RPMI7951 (cell line): Measurements from ENCODE around the gene RAB4A. TPM values are rescaled to one million over a fixed set of nuclear protein-coding genes. Genes with fewer than 3 reads are reported as not detected.
A peak's percentile ranks its signal among the peaks of the same experiment; 100 is the strongest.

Experiments
- DNase-seq: peaks from one replicate; pipeline ENCODE4 v3.0.0-alpha.2; 2012; ENCODE audit warnings: low read depth
- total RNA-seq: library from RNA; depleted of rRNA; stranded (reverse); fragments of >200 nt; shearing (Covaris generic); gene quantifications from 2 replicates; pipeline ENCODE4 v1.2.3, GENCODE V29; 2014; rRNA removed

Gene RAB4A
- total RNA-seq, 1 experiment from 2014 or later = 15.4 TPM

DNA sequence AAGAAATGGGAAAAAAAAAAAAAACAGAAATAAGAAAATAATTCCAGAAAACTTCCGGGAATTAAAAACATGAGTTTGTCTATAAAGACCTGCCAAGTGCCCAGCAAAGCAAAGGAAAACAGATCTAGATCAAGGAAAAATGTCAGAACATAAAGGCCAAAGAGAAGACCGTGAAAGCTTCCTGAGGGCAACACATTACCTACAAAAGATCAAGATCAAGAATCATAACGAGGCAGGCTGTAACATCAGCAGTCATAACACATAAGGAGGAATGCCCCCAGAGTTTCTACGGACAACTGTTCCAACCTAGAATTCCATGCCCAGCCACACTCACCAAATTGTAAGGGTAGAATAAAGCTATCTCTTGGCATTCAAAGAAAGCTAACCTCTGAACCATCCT lies 68.2 kb downstream of the RAB4A start:
- no peak for DNase-seq

DNA sequence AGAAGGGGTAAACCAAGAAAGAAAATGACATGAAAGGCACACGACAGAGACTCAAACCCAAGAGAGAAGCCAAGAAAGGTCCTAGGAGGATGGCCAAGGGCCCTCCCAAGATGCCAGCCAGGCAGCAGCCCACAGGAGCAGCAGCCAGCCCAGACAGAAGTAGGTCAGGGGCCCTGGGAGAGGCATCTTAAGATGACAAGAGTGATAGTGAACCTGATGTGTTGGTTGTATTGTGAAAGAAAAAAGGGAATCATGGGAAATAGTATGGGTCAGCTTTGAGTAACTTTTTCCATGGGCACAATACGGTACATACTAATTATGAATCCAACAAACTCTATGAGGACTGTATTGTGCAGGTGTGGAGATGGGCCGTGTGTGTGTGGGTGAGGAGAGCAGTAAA lies 68.6 kb downstream of the RAB4A start:
- no peak for DNase-seq

DNA sequence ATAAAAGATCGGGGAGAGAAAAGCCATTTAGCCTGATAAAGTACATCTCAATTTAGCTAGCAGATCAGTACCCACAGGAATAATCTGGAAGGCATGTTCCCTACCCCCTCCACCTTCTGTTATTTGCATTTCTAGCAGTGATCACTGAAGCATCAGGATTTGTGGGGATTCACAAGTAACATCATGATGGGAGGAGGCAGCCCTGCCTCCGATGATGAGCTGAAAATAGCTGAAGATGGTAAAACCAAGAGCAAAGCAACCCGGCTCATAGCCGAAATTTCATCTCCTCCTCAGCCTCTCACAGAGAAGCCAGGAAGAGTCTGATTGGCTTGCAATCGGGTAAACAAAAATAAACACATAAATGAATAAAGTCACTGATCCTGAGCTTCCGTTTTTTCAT lies 69.6 kb downstream of the RAB4A start:
- DNase-seq = no peak

DNA sequence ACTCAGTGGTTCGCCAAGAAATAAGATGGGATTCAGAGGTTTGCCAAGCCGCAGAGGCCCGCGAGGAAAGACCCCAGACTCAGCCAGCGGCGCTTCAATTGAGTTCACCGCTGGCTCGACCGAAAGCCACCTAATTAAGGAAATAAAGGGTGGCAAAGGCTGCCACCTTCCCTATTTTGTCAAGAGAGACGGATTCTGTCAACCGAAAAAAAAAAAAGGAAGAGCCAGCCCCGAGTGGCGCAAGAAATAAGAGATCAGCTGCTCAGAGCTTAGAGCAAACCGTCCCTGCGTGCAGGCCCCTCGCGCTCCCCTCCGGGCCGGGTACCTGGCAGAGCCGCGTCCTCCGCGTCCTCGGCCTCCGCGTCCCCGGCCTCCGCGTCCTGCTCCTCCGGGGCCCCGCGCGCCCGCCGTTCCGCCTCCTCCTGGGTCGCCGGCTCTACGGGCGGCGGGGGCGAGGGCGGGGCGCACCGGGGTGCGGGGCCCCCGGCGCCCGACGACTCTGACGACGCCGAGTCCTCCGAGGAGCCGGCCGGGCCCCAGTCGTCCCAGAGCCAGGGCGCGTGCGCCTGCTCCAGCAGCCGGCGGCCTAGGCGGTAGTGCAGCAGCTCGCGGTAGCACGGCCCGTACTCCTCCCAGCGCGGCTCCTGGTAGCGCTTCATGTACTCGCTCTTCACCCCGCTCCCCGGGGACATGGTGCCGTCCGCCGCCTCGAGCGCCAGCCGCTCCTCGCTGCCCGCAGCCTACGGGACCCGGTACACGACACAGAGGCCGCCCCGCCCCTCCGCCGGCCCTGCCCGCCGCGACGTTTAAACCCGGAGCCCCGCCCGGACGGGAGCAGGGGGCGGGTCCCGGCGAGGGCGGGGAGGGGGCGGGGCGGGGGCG lies 71.1 kb downstream of the RAB4A start:
- peak; percentile 75 for DNase-seq

DNA sequence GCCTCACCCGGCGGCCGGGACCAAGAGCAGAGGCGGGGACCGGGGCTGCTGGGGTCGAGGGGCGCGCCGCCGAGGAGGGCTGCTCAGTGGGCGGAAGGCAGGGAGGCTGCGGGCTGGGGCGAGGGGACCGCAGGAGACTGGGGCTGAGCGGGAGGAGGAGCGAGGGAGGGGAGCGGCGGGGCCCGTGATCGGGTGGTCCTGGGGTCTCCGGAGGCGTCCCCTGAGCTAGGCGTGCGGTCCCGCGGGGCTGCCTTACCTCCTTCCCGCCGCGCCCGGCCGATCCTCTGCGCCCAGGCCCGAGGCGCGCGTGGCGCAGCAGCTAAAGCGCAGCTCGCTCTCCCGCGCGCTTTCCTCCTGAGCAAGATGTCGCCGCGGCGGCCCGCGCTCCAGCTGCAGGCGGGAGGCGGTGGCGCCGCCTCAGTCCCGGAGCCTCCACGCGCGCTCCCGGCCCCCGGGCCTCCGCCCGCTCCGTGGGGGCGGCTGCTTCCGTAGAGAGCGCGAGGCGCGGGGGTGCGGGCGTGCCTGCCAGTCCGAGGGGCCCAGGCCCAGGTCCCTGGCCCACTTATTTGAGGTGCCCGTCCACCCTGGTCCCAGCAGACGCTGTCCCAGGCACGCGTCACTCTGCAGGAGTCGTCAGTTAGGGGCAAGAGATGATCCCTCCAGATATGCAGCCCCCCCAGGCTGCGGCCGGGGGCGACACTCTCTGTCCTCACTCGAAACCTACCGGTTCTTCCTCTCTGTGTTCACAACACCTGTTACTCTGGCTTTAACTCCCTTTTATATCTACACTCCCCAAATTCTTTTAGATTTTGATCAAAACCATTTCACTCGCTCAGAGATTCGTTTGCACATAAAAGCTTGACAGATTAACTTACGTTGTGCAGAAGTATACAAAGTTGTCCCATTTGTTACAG lies 72.0 kb downstream of the RAB4A start, which contains the start of gene CCSAP:
CCSAP (minus strand) TSS at position 392 of the 914 bp plus-strand sequence. CDS start 582 bp downstream, outside the sequence.
- peak; percentile 46 for DNase-seq

DNA sequence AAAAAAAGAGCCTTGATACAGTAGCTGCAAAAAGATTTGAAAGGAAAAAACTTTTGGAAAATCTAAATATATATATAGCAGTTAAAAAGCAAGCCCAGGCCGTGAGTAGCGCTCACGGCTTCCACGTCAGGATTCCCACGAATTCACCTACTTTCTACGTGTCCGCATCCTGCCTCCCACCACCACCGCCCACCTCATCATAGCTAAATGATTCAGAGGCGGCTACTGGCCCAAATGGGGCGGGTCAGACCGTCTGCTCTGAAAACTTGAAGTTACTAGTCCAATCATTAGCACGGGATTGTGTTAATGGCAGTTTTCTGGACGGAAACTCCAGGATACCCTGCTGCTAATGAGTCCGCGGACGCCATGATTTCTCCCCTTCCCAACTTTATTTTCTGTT lies 73.2 kb downstream of the RAB4A start:
- peak; percentile 21 for DNase-seq

DNA sequence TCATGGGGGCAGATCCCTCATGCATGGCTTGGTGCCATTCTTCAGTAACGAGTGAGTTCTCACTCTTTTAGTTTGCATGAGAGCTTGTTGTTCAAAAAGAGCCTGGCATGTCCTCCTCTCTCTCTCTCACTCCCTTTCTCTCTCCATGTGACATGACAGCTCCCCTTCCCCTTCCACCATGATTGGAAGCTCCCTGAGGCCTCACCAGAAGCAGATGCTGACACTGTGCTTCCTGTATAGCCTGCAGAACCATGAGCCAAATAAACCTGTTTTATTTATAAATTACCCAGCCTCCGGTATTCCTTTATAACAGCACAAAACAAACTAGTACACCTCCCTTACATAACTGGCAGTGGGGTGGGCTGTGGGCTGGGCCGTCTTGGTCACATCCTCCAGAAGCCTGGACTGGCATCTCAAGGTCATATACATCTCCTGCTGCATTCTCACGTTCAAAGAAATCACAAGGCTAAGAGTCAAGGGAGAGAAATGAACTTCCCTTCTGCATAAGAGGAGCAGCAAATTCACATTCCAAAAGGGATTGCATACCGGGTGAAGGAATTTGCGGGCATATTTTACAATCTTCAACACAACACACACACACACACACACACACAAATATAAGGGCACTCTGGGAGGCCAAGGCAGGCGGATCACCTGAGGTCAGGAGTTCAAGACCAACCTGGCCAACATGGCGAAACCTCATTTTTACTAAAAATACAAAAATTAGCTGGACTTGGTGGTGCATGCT lies 74.2 kb downstream of the RAB4A start:
- DNase-seq = no peak

DNA sequence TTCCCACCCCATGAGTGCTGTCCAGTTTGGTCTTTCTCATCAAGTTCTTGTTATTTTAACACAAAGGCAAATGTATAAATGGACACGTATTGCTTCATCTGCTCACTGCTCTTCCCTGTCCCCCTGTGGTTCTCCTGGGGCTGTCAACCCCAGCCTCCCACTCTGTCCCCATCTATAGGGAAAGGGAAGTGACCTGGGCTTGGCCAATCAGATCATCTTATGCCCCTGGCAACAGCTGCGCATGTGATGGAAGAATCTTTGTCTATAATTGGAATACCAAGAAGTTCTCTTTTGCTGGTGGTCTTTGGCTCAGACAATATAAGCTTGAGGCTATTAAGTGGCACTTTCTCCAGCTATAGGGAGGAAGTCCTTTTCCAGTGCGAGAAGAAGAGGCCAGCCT lies 76.6 kb downstream of the RAB4A start:
- DNase-seq = no peak

DNA sequence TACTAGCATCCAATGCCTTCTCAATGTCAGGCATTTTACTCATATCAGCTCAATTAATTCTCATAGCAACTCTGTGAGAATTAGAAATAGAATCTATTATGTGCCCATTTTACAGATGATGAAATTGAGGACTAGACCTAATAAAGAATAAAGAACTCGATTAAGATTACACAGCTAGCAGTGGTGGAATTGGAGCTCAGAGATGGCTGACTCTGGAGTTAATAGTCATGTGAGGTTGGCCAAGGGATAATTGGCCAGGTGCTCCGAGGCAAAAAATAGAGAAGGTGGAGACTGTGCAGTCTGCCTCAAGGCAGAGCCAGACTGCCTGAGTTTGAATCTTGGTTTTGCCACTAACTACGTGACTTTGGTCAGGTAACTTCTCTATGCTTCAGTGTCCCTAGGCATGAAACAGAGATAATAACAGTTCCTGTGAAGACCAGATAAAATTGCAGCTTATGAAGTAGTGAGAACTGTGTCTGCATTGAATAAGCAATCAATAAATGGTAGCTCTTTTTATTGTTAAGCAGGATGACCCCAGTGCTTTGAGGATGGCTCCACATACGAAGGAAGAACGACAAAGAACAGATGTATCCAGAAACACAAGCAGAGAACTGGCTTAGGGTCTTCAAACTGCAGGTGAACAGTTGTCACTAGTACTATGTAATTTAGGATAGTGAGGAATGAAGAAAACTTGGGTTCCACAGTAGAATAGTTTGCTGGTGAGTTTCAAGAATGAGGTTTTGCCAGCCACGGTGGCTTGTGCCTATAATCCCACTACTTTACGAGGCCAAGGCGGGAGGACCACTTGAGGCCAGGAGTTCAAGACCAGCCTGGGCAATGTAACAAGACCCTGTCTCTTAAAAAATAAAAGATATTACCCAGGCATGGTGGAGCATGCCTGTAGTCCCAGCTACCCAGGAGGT lies 78.8 kb downstream of the RAB4A start:
- no peak for DNase-seq

DNA sequence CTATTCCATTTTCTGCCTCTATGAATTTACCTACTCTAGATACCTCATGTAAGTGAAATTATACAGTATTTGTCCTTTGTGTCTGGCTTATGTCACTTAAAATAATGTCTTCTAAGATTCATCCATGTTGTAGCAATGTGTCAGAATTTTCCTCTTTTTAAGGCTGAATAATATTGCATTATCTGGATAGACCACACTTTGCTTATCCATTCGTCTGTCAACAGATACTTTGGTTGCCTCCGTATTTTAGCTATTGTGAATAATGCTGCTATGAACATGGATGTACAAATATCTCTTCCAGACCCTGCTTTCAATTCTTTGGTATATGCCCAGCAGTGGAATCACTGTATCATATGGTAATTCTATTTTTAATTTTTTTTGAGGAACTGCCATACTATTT lies 82.1 kb downstream of the RAB4A start:
- no peak for DNase-seq

DNA sequence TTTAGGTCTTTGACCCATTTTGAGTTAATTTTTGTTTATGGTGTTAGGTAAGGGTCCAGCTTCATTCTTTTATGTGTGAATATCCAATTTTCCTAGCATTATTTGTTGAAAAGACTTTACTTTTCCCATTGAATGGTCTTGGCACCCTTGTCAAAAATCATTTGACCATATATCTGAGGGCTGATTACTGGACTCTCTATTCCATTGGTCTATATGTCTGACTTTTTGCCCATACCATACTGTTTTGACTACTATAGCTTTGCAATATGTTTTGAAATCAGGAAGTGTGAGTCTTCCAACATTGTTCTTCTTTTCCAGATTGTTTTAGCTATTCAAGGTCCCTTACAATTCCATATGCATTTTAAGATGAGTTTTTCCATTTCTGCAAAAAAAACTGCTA lies 83.3 kb downstream of the RAB4A start:
- DNase-seq = no peak

Other genes with a start within 250 kb of the RAB4A start
- 19.1 and 22.8 TPM in 2 replicates for gene CCSAP, start 71.9 kb downstream of the RAB4A start, total RNA-seq
- gene ACTA1, start 163.0 kb downstream of the RAB4A start, total RNA-seq = not detected in 2 replicates
- 33.1 and 33.2 TPM in 2 replicates for gene NUP133, start 237.2 kb downstream of the RAB4A start, total RNA-seq